ENCODE results near the gene LATS1.
"Not testable (repeated sequence)": the region's sequence is repeated elsewhere in the genome, so short reads cannot be mapped to it uniquely, and the experiment has no call there.

Gene LATS1

DNA sequence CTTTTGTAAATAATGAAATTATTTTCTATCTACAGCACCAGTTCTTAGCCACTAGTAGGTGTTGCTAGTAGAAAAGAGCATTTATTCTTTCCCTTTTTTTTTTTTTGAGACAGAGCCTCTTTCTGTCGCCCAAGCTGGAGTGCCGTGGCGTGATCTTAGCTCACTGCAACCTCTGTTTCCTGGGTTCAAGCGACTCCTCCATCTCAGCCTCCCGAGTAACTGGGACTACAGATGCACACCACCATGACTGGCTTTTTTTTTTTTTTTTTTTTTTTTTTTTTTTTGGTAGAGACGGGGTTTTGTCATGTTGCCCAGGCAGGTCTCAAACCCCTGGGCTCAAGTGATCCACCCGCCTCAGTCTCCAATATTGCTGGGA lies 38.3 kb upstream of the LATS1 start:
- H3K4me2 ChIP-seq (ENCODE audit: low read length) = no peak overlapping the region
- H3K4me3 ChIP-seq (ENCODE audit: low read depth, low read length) = no peak overlapping the region
- peaks cover 28% of the 10 kb centered on the region for H3K79me2 ChIP-seq
- H3K4me1 ChIP-seq = no peaks in the 10 kb centered on the region
- no peaks in the 10 kb centered on the region for H3K27me3 ChIP-seq (ENCODE audit: control insufficient read depth, insufficient read depth, low read length)
- TF ChIP-seq, protein P1, sequence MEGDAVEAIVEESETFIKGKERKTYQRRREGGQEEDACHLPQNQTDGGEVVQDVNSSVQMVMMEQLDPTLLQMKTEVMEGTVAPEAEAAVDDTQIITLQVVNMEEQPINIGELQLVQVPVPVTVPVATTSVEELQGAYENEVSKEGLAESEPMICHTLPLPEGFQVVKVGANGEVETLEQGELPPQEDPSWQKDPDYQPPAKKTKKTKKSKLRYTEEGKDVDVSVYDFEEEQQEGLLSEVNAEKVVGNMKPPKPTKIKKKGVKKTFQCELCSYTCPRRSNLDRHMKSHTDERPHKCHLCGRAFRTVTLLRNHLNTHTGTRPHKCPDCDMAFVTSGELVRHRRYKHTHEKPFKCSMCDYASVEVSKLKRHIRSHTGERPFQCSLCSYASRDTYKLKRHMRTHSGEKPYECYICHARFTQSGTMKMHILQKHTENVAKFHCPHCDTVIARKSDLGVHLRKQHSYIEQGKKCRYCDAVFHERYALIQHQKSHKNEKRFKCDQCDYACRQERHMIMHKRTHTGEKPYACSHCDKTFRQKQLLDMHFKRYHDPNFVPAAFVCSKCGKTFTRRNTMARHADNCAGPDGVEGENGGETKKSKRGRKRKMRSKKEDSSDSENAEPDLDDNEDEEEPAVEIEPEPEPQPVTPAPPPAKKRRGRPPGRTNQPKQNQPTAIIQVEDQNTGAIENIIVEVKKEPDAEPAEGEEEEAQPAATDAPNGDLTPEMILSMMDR (IDR thresholded peaks at IDR 0.05) = no peak
- H3K27ac ChIP-seq = no peak overlapping the region
- no peaks in the 10 kb centered on the region for H3K9me3 ChIP-seq (ENCODE audit: control insufficient read depth, low read length)
- H3K9ac ChIP-seq = no peak overlapping the region
- no peak overlapping the region for H2AFZ ChIP-seq
- H3K36me3 ChIP-seq (ENCODE audit: control insufficient read depth, insufficient read depth, low read length) = no peaks in the 10 kb centered on the region

DNA sequence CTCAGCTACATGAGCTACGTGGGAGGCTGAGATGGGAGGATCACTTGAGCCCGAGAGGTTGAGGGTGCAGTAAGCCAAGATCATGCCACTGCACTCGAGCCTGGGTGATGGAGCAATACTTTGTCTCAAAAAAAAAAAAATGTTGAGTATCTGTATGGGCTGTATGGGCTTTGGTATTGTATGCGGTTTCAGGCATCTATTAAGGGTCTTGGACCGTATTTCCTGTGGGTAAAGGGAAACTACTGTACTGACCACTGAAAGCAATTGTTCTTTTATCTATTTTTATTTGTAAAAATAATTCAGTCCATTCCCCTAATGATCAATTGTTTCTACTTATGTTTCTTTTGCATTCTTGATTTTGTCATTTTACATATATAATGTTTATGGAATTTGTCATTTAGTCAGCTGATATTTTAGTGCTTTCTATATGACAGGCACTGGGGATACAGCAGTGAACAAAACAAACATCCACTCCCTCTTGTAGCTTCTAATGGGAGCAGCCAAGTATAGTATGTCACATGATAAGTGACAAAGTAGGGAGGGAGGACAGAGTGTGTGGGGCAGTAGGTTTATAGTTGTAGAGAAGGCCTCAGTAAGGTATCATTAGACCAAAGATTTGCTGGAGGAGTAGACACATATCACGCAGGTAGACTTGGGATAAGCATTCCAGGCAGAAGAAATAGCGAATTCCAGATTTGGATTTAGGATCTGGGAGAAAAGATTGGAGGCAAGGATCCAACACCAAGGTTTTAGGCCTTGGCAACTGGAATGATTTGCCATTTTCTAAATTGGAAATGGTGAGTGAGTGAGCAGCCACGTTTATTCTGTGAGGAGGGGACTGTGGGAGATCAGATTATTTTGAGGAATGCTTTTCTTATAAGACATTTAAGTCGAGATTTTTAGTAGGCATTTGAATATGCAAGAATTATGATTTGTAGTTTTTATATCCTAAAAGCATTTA lies 37.7 kb upstream of the LATS1 start:
- no peak overlapping the region for H3K4me2 ChIP-seq (ENCODE audit: low read length)
- TF ChIP-seq, protein P1 (IDR thresholded peaks at IDR 0.05) = no peak
- no peaks in the 10 kb centered on the region for H3K4me1 ChIP-seq
- H3K9ac ChIP-seq = no peak overlapping the region
- H3K36me3 ChIP-seq (ENCODE audit: control insufficient read depth, insufficient read depth, low read length) = no peaks in the 10 kb centered on the region
- H3K79me2 ChIP-seq = peaks cover 35% of the 10 kb centered on the region
- H3K27ac ChIP-seq = no peak overlapping the region
- H2AFZ ChIP-seq = no peak overlapping the region
- H3K4me3 ChIP-seq (ENCODE audit: low read depth, low read length) = no peak overlapping the region
- no peaks in the 10 kb centered on the region for H3K9me3 ChIP-seq (ENCODE audit: control insufficient read depth, low read length)
- no peaks in the 10 kb centered on the region for H3K27me3 ChIP-seq (ENCODE audit: control insufficient read depth, insufficient read depth, low read length)

DNA sequence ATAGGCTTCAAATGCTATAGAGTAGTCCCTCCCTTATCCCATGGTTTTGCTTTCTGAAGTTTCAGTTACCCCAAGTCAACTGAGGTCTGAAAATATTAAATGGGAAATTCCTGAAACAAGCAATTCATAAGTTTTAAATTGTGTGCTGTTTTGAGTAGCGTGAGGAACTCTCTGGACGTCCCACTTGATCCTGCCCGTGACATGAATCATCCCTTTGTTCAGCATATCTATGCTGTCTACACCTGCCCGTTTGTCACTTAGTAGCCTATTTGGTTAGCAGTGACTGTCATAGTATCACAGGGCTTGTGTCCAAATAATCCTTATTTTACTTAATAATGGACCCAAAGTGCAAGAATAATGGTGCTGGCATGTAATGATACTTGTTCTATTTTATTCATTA lies 36.6 kb upstream of the LATS1 start:
- H3K9me3 ChIP-seq (ENCODE audit: control insufficient read depth, low read length) = no peaks in the 10 kb centered on the region
- no peak overlapping the region for H3K4me2 ChIP-seq (ENCODE audit: low read length)
- H3K36me3 ChIP-seq (ENCODE audit: control insufficient read depth, insufficient read depth, low read length) = no peaks in the 10 kb centered on the region
- TF ChIP-seq, protein P1 (IDR thresholded peaks at IDR 0.05) = no peak
- no peak overlapping the region for H3K9ac ChIP-seq
- H2AFZ ChIP-seq = no peak overlapping the region
- H3K27me3 ChIP-seq (ENCODE audit: control insufficient read depth, insufficient read depth, low read length) = no peaks in the 10 kb centered on the region
- peaks cover 39% of the 10 kb centered on the region for H3K79me2 ChIP-seq
- H3K4me3 ChIP-seq (ENCODE audit: low read depth, low read length) = no peak overlapping the region
- H3K27ac ChIP-seq = no peak overlapping the region
- no peaks in the 10 kb centered on the region for H3K4me1 ChIP-seq

DNA sequence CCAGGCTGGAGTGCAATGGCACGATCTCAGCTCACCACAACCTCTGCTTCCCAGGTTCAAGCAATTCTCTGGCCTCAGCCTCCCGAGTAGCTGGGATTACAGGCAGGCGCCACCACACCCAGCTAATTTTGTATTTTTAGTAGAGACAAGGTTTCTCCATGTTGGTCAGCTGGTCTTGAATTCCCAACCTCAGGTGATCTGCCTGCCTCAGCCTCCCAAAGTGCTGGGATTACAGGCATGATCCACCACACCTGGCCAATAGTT lies 35.4 kb upstream of the LATS1 start:
- H3K79me2 ChIP-seq = peaks cover 39% of the 10 kb centered on the region
- not testable (repeated sequence) for H3K4me2 ChIP-seq (ENCODE audit: low read length); H3K9ac ChIP-seq; H3K4me3 ChIP-seq (ENCODE audit: low read depth, low read length); H3K27ac ChIP-seq; H3K27me3 ChIP-seq (ENCODE audit: control insufficient read depth, insufficient read depth, low read length); H3K36me3 ChIP-seq (ENCODE audit: control insufficient read depth, insufficient read depth, low read length); H3K9me3 ChIP-seq (ENCODE audit: control insufficient read depth, low read length); H2AFZ ChIP-seq; H3K4me1 ChIP-seq

DNA sequence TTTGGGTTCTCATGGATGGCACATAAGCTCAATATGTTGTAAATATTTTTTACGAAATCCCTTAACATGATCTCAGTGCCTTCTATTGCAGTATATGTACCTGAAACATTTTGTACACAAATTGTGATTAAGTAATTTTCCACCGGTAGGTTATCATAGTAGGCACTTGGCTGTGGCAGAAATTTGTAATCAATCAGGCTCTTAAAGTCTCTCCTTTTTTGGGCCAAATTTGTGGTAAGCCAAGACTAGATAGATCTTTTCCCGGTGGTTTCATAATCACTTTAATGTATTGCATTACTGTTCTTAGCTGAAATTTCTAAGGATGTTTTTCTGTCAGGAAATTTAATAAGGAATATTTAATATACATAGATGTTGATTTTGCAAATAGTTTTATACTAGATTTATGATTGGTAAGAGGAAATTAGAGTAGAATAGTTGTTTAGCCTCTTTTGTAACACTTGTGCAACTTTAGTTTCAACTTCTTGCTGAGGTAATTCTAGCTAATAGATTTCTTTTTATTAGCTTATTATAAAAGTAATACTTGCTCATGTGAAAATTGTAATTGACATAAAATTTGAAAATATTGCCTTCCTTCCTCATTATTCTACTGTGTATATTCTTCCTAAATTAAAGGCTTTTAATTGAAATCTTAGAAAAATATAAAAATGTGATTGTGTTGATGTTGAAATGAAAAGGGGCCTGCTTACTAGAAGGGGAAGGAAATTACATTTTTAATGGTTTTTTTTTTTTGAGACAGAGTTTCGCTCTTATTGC lies 34.9 kb upstream of the LATS1 start:
- no peaks in the 10 kb centered on the region for H3K4me1 ChIP-seq
- no peaks in the 10 kb centered on the region for H3K27me3 ChIP-seq (ENCODE audit: control insufficient read depth, insufficient read depth, low read length)
- no peak overlapping the region for H3K4me3 ChIP-seq (ENCODE audit: low read depth, low read length)
- no peak overlapping the region for H2AFZ ChIP-seq
- TF ChIP-seq, protein P1 (IDR thresholded peaks at IDR 0.05) = no peak
- no peak overlapping the region for H3K9ac ChIP-seq
- H3K4me2 ChIP-seq (ENCODE audit: low read length) = no peak overlapping the region
- H3K9me3 ChIP-seq (ENCODE audit: control insufficient read depth, low read length) = no peaks in the 10 kb centered on the region
- no peaks in the 10 kb centered on the region for H3K36me3 ChIP-seq (ENCODE audit: control insufficient read depth, insufficient read depth, low read length)
- no peak overlapping the region for H3K27ac ChIP-seq
- peaks cover 39% of the 10 kb centered on the region for H3K79me2 ChIP-seq

DNA sequence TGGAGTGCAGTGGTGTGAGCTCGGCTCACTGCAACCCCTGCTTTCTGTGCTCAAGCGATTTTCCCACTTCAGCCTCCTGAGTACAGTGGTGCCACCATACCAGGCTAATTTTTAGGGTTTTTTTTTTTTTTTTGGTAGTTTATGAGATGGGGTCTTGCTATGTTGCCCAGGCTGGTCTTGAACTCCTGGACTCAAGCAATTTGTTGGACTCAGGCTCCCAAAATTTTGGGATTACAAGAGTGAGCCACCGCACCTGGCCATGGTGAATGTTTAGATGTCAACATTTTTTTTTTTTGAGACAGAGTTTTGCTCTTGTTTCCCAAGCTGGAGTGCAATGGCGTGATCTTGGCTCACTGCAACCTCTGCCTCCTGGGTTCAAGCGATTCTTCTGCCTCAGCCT lies 34.0 kb upstream of the LATS1 start:
- not testable (repeated sequence) for H3K27ac ChIP-seq

More for the DNA sequence above, 34.0 kb upstream of the LATS1 start:
- H3K9ac ChIP-seq; H3K4me1 ChIP-seq; H2AFZ ChIP-seq; H3K27me3 ChIP-seq (ENCODE audit: control insufficient read depth, insufficient read depth, low read length); H3K9me3 ChIP-seq (ENCODE audit: control insufficient read depth, low read length); H3K36me3 ChIP-seq (ENCODE audit: control insufficient read depth, insufficient read depth, low read length); H3K4me2 ChIP-seq (ENCODE audit: low read length); H3K4me3 ChIP-seq (ENCODE audit: low read depth, low read length): not testable (repeated sequence)
- peaks cover 39% of the 10 kb centered on the region for H3K79me2 ChIP-seq

Data from parathyroid adenoma (tissue), 2 donors.